ENCODE data around the gene COX5B.
"Not testable (repeated sequence)": the region's sequence is repeated elsewhere in the genome, so short reads cannot be mapped to it uniquely, and the experiment has no call there.

Gene COX5B

DNA sequence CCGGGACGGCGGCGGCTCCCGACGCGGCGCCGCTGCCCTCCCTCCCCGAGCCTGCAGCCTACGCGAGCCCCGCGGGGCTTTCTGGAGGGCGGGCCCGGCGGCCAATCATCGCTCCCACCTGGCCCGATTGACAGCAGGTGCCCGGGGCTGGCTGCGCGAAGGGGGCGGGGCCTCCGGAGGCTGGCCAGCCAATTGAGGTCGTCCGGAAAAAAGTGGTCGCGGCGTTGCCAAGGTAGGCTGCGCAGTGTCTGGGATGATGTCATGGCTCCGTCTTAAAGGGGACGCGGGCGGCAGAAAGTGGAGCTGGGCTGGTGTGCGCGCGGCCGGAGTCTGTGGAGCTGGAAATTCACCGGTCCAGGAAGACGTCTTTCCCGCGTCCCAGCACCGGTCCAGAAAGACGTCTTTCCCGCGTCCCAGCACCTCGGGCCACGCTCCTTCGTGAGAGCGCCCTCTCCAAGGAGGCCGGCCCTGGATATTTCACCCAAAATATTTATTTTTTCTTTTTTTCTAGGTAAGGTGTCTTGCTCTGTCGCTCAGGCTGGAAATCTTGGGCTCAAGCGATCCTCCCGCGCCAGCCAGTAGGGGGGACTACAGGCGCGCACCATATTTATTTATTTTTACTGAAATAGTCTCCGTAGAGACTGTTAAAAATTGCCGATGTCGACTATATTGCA, 18.2 kb downstream of the COX5B start, which contains the start of gene ACTR1B:
ACTR1B (minus strand) TSS at position 83 of the 674 bp plus-strand sequence. CDS start 154 bp downstream, outside the sequence.
- peak; percentile 29 for TF ChIP-seq CTCF (IDR thresholded peaks at IDR 0.05)
- peak within 1 kb of the TSS; percentile 96 to 99 for H3K27ac ChIP-seq
- peak within 1 kb of the TSS; percentile 95 for H3K4me3 ChIP-seq
- peak; percentile 99 for DNase-seq (ENCODE audit: low spot score)

- no peak for TF ChIP-seq CTCF (IDR thresholded peaks at IDR 0.05)
- Histone ChIP-seq H3K4me3 (peak overlapping the region; percentile 95), H3K27ac (peak overlapping the region; percentile 96 to 99)
- DNase-seq (ENCODE audit: low spot score), result no peak
Measured at GRCh38 chr2:97664636-97664970, 18.7 kb downstream of the COX5B start.

- Histone ChIP-seq H3K27ac (no peak within 1 kb of the TSS), H3K4me3 (no peak within 1 kb of the TSS)
- TF ChIP-seq CTCF (IDR thresholded peaks at IDR 0.05), result no peak
- no peak for DNase-seq (ENCODE audit: low spot score)
Measured at GRCh38 chr2:97669448-97669847, 23.6 kb downstream of the COX5B start, which contains the start of gene C2orf92. C2orf92 (plus strand) TSS chr2:97669713; CDS start chr2:97669789, 76 bp downstream.

GRCh38 chr2:97670471-97670870, 24.6 kb downstream of the COX5B start:
- Histone ChIP-seq H3K4me3 (no peak overlapping the region), H3K27ac (no peak overlapping the region)
- no peak for TF ChIP-seq CTCF (IDR thresholded peaks at IDR 0.05)
- DNase-seq (ENCODE audit: low spot score), result no peak

DNA sequence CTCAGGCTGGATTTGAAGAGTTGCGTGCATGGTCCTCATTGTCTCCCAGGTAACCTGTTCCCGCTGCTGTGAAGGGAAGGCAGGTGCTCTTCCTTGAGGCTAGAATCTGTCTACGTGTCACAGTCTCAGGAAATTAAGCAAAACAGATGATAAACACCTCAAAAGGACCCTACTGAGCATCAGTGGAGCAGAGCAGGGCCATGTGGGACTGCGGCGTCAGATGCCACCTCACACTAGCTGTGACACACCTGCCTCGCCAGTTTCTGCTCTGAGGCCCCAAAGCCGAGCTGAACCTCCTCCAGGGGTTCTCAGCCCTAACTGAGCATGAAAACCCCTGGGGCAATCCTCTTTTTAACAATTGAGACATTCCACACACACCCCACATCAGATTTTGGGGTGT, 25.7 kb downstream of the COX5B start:
- no peak overlapping the region for H3K27ac ChIP-seq
- no peak overlapping the region for H3K4me3 ChIP-seq
- TF ChIP-seq CTCF (IDR thresholded peaks at IDR 0.05), result no peak
- no peak for DNase-seq (ENCODE audit: low spot score)

- H3K27ac ChIP-seq; DNase-seq (ENCODE audit: low spot score): not testable (repeated sequence)
Measured at GRCh38 chr2:97672606-97673140, 26.8 kb downstream of the COX5B start.

DNA sequence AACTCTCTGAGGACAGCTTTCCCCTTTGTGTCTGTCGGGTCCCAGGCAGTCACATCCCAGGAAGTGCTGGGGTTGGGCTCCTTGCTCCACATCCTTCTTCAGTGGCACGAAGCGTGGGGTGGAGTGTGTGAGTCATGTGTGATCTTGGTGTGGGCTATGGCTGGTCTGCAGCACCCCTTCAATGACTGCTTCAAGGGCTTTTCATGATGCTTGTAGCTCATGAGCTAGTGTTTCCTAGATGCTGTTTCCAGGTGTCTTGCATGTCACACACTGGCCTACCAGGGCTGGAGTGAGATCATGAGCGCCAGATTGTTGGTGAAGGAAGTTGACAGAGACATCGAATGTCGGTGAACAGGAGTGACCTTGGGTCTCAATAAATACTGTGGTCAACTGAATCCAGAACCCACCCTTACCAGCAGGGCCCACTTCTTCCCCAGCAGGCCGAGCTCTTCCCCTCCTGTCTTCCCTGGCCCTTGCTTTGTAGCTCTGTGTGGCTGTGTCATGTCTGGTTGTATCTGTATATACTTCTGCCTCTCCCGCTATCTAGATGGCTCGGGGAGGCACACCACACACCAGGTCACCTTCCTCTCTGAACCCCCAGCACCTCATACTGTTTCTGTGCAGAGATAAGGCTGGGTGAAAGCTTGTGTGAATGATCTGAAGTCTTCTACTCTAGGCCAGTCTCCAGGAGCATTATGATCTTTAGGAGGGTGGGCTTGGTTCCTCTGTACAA, 27.5 kb downstream of the COX5B start:
- TF ChIP-seq CTCF (IDR thresholded peaks at IDR 0.05), result no peak
- Histone ChIP-seq H3K4me3 (no peak overlapping the region), H3K27ac (no peak overlapping the region)
- DNase-seq (ENCODE audit: low spot score), result no peak

More at GRCh38 chr2:97672606-97673140, 26.8 kb downstream of the COX5B start:
- H3K4me3 ChIP-seq, result not testable (repeated sequence)

Data from coronary artery (tissue), 2 donors.